ENCODE measurements around the gene EIF3C.
"Not testable (repeated sequence)": the region's sequence is repeated elsewhere in the genome, so short reads cannot be mapped to it uniquely, and the experiment has no call there.

EIF3C gene

GRCh38 chr16:28711220-28712083 lies at the start of gene EIF3C:
TSS of gene EIF3C (plus strand) at chr16:28711464. CDS start at chr16:28711687, 223 bp downstream.
- H3K27me3 Mint-ChIP-seq, H3K36me3 Mint-ChIP-seq, H3K27ac Mint-ChIP-seq, H3K9me3 Mint-ChIP-seq, H3K4me3 Mint-ChIP-seq, H3K4me1 Mint-ChIP-seq: not testable (repeated sequence)

GRCh38 chr16:28666264-28666663 lies 45.0 kb upstream of the EIF3C start:
- not testable (repeated sequence) for H3K36me3 Mint-ChIP-seq

GRCh38 chr16:28667480-28667879 lies 43.8 kb upstream of the EIF3C start:
- H3K27ac Mint-ChIP-seq, H3K27me3 Mint-ChIP-seq, H3K4me1 Mint-ChIP-seq, H3K4me3 Mint-ChIP-seq, H3K36me3 Mint-ChIP-seq, H3K9me3 Mint-ChIP-seq: not testable (repeated sequence)

More at GRCh38 chr16:28666264-28666663, 45.0 kb upstream of the EIF3C start:
- not testable (repeated sequence) for H3K27ac Mint-ChIP-seq, H3K4me3 Mint-ChIP-seq, H3K27me3 Mint-ChIP-seq, H3K4me1 Mint-ChIP-seq, H3K9me3 Mint-ChIP-seq

GRCh38 chr16:28668199-28668598 lies 43.1 kb upstream of the EIF3C start:
- H3K4me3 Mint-ChIP-seq, H3K36me3 Mint-ChIP-seq, H3K4me1 Mint-ChIP-seq, H3K27me3 Mint-ChIP-seq, H3K27ac Mint-ChIP-seq, H3K9me3 Mint-ChIP-seq: not testable (repeated sequence)

- H3K9me3 Mint-ChIP-seq, H3K36me3 Mint-ChIP-seq, H3K4me3 Mint-ChIP-seq: not testable (repeated sequence)
These were observed 22.8 kb upstream of the EIF3C start for GRCh38 chr16:28688327-28688952.

GRCh38 chr16:28689425-28689824 lies 21.8 kb upstream of the EIF3C start:
- not testable (repeated sequence) for H3K36me3 Mint-ChIP-seq, H3K4me3 Mint-ChIP-seq, H3K27ac Mint-ChIP-seq, H3K4me1 Mint-ChIP-seq, H3K9me3 Mint-ChIP-seq, H3K27me3 Mint-ChIP-seq

More at GRCh38 chr16:28688327-28688952, 22.8 kb upstream of the EIF3C start:
- H3K27ac Mint-ChIP-seq, H3K4me1 Mint-ChIP-seq, H3K27me3 Mint-ChIP-seq: not testable (repeated sequence)

- H3K36me3 Mint-ChIP-seq, H3K4me3 Mint-ChIP-seq, H3K4me1 Mint-ChIP-seq, H3K9me3 Mint-ChIP-seq, H3K27ac Mint-ChIP-seq, H3K27me3 Mint-ChIP-seq: not testable (repeated sequence)
These were observed 19.5 kb upstream of the EIF3C start for GRCh38 chr16:28691722-28692121.

- H3K27me3 Mint-ChIP-seq, H3K4me1 Mint-ChIP-seq, H3K36me3 Mint-ChIP-seq, H3K9me3 Mint-ChIP-seq, H3K4me3 Mint-ChIP-seq, H3K27ac Mint-ChIP-seq: not testable (repeated sequence)
These were observed 17.9 kb upstream of the EIF3C start for GRCh38 chr16:28693257-28693950.

GRCh38 chr16:28699792-28700191 lies 11.5 kb upstream of the EIF3C start:
- H3K36me3 Mint-ChIP-seq, H3K4me3 Mint-ChIP-seq, H3K4me1 Mint-ChIP-seq, H3K27me3 Mint-ChIP-seq, H3K27ac Mint-ChIP-seq, H3K9me3 Mint-ChIP-seq: not testable (repeated sequence)

GRCh38 chr16:28700349-28700748 lies 10.9 kb upstream of the EIF3C start:
- not testable (repeated sequence) for H3K4me1 Mint-ChIP-seq, H3K9me3 Mint-ChIP-seq, H3K27me3 Mint-ChIP-seq, H3K27ac Mint-ChIP-seq, H3K36me3 Mint-ChIP-seq, H3K4me3 Mint-ChIP-seq

GRCh38 chr16:28701384-28701783 lies 9.9 kb upstream of the EIF3C start:
- not testable (repeated sequence) for H3K27ac Mint-ChIP-seq, H3K36me3 Mint-ChIP-seq, H3K9me3 Mint-ChIP-seq, H3K4me1 Mint-ChIP-seq, H3K4me3 Mint-ChIP-seq, H3K27me3 Mint-ChIP-seq

- not testable (repeated sequence) for H3K36me3 Mint-ChIP-seq, H3K27ac Mint-ChIP-seq, H3K27me3 Mint-ChIP-seq, H3K4me1 Mint-ChIP-seq, H3K4me3 Mint-ChIP-seq, H3K9me3 Mint-ChIP-seq
These were observed 7.0 kb upstream of the EIF3C start for GRCh38 chr16:28704246-28704645.

- H3K4me1 Mint-ChIP-seq, H3K27me3 Mint-ChIP-seq, H3K9me3 Mint-ChIP-seq, H3K4me3 Mint-ChIP-seq, H3K36me3 Mint-ChIP-seq, H3K27ac Mint-ChIP-seq: not testable (repeated sequence)
These were observed 11.8 kb downstream of the EIF3C start for GRCh38 chr16:28722852-28723650.

- H3K4me1 Mint-ChIP-seq, H3K36me3 Mint-ChIP-seq, H3K9me3 Mint-ChIP-seq, H3K27me3 Mint-ChIP-seq, H3K4me3 Mint-ChIP-seq, H3K27ac Mint-ChIP-seq: not testable (repeated sequence)
These were observed 20.0 kb downstream of the EIF3C start for GRCh38 chr16:28731253-28731652.

GRCh38 chr16:28732455-28733124 lies 21.3 kb downstream of the EIF3C start:
- not testable (repeated sequence) for H3K9me3 Mint-ChIP-seq

More at GRCh38 chr16:28732455-28733124, 21.3 kb downstream of the EIF3C start:
- not testable (repeated sequence) for H3K4me1 Mint-ChIP-seq, H3K36me3 Mint-ChIP-seq, H3K27ac Mint-ChIP-seq, H3K27me3 Mint-ChIP-seq, H3K4me3 Mint-ChIP-seq

Data from activated naive CD4-positive, alpha-beta T cell treated with anti-CD3 and anti-CD28 coated beads, Interleukin-2, amount 50 U/mL, for 24 hours (primary cell).